UCSD-AML1 (cell line): Measurements from ENCODE around the gene PTPN2.
"Not testable (repeated sequence)": the region's sequence is repeated elsewhere in the genome, so short reads cannot be mapped to it uniquely, and the experiment has no call there.

Source experiments
- DNase-seq: peaks from one replicate; lab custom pipeline; 2025; ENCODE audit not compliant: unreplicated experiment; lab: John Stamatoyannopoulos, UW

PTPN2 gene

DNA sequence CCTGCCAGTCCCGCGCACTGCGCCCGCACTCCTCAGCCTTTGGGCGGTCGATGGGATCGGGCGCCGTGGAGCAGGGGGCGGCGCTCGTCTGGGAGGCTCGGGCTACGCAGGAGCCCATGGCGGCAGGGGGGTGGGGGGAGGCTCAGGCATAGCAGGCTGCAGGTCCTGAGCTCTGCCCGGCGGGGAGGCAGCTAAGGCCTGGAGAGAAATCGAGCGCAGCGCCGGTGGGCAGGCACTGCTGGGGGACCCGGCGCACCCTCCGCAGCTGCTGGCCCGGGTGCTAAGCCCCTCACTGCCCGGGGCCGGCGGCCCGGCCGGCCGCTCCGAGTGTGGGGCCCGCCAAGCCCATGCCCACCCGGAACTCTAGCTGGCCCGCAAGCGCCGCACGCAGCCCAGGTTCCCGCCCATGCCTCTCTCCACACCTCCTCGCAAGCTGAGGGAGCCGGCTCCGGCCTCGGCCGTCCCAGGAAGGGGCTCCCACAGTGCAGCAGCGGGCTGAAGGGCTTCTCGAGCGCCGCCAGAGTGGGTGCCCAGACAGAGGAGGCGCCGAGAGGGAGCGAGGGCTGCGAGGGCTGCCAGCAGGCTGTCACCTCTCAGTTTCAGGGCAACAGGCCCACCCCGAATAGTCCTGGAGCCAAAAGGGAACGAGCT is 107.1 kb downstream of the PTPN2 start:
- DNase-seq = no peak

DNA sequence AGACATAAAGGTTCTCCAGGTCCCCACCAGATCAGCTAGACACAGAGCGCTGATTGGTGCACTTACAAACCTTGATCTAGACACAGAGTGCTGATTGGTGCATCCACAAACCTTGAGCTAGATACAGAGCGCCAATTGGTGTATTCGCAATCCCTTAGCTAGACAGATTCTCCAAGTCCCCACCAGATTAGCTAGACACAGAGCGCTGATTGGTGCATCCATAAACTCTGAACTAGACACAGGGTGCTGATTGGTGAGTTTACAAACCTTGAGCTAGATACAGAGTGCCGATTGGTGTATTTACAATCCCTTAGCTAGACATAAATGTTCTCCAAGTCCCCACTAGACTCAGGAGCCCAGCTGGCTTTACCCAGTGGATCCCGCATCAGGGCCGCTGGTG is 107.6 kb downstream of the PTPN2 start:
- DNase-seq = not testable (repeated sequence)

- DNase-seq = no peak
These were observed 109.1 kb downstream of the PTPN2 start for GRCh38 chr18:12774982-12775381.

DNA sequence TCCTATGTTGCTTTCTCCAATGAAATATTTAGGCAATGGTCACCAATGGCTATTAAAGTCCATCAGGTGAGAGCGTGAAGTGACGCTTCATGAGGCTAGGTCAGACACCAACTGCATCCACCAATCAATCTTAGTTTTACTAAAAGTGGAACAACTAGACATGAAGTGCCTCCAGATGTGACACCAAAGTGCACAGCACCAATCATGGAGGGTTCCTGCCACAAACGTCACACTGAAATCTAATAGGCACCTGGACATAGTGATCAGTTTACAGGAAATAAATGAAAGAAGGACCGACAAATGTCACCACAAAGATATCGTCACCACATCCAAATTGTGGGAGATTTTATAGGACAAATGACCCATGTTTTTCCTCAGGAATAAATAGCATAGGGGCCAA is 110.7 kb downstream of the PTPN2 start:
- DNase-seq = no peak

- no peak for DNase-seq
These were observed 111.9 kb downstream of the PTPN2 start for GRCh38 chr18:12772111-12772510.

- DNase-seq = no peak
These were observed 113.4 kb downstream of the PTPN2 start for GRCh38 chr18:12770469-12771219.

- DNase-seq = no peak
These were observed 114.2 kb downstream of the PTPN2 start for GRCh38 chr18:12769644-12770440.

GRCh38 chr18:12769136-12769535 is 114.9 kb downstream of the PTPN2 start:
- DNase-seq = no peak

DNA sequence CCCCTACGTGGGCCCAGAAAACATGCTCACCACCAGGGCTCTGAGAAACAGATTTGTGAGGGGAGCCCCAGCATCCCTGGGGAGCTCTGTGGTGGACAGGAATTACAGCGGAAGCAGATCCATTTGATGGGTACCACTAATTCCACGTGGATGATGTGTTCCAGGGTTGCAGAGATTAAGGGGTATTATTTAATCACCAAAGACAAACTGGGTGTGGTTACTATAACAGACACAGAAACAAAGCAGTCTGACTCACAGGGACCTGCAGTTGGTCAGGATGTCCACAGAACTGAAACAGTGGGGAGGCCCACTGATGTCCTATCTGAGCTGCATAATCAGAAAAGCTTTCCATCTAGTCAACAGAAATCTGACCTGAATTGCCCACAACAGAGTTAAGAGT is 115.4 kb downstream of the PTPN2 start:
- DNase-seq = no peak

- no peak for DNase-seq
These were observed 116.4 kb downstream of the PTPN2 start for GRCh38 chr18:12767580-12768155.

GRCh38 chr18:12766986-12767433 is 117.0 kb downstream of the PTPN2 start:
- DNase-seq = no peak

DNA sequence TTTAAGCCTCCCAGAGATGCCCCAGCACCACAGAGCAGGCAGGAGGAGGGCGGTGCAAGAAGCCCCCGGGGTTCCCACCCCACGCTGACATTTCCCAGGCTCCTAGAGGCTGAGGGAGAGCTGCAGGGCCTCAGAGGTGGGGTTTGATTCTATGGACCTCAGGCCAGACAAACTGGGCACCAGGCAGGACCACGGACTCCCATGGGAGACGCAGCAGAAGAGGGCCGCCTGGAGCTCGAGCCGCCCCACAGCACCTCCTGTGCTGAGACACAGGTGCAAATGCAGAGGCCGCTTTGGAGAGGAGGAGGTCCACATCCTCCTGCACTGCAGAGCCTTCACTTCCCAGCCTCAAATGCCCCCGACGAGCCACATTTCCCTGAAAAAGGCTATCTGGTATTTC is 118.5 kb downstream of the PTPN2 start:
- DNase-seq = no peak

DNA sequence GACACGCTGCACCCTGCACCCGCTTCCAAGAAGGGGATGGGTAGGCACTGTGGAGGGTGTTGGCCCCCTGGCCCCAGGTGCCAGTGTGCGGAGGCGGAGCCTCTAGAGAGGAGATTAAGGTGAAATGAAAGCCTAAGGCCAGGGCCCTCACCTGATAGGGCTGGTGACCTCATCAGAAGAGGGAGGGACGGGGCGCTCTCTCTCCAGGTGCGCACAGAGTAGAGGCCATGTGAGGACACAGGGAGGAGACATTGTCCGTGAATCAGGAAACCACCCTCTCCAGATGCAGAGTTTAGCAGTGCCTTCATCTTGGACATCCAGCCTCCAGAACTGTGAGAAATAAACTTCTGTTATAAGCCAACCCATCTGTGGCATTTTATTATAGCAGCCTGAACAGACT is 118.9 kb downstream of the PTPN2 start:
- DNase-seq = no peak

DNA sequence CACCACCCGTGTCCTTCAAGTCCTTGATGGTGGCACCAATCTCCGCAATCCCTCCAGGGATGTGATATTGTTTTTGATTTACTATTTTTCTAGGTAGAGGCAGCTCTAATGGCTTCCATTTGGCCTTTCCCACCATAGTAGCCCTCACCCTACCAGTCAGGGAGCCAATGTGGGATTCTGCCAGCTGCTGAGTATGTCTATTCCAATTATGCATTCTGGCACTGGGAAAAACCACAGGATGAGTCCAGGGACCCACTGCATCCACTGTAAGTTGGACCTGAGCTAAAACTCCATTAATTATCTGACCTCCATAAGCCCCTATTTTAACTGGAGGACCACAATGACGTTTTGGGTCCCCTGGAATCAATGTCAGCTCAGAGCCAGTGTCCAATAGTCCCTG is 125.5 kb downstream of the PTPN2 start:
- DNase-seq = not testable (repeated sequence)

DNA sequence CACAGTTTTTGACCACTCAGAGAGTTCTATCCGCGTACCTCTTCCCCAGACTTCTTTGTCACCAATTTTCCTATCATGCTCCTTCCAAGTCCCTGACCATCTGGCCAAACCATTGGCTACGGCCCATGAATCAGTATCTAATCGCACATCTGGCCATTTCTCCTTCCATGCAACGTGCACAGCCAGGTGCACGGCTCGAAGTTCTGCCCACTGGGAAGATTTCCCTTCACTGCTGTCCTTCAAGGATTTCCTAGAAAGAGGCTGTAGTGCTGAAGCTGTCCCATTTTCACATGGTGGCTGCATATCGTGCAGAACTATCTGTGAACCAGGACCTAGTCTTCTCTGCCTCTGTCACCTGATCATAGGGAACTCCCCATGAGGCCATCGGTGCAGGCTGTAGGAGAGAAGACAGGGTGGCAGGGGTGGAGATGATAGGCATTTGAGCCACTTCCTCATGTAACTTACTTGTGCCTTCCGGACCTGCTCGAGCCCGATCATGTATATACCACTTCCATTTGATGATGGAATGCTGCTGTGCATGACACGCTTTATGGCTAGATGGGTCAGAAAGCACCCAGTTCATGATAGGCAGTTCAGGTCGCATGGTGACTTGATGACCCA is 127.3 kb downstream of the PTPN2 start:
- not testable (repeated sequence) for DNase-seq

DNA sequence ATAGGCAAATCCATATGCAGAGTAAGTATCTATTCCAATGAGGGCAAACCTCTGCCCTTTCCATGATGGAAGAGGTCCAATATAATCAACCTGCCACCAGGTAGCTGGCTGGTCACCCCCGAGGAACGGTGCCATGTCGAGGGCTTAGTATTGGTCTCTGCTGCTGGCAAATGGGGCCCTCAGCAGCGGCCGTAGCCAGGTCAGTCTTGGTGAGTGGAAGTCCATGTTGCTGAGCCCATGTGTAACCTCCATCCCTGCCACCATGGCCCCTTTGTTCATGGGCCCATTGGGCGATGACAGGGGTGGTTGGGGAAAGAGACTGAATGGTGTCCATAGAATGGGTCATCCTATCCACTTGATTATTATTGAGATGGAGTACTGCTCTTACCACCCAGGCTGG is 128.4 kb downstream of the PTPN2 start:
- DNase-seq = not testable (repeated sequence)

- no peak for DNase-seq
These were observed 129.5 kb downstream of the PTPN2 start for GRCh38 chr18:12754511-12754910.

- DNase-seq = no peak
These were observed 132.1 kb downstream of the PTPN2 start for GRCh38 chr18:12751891-12752290.

GRCh38 chr18:12751503-12751884 is 132.5 kb downstream of the PTPN2 start:
- DNase-seq = no peak

DNA sequence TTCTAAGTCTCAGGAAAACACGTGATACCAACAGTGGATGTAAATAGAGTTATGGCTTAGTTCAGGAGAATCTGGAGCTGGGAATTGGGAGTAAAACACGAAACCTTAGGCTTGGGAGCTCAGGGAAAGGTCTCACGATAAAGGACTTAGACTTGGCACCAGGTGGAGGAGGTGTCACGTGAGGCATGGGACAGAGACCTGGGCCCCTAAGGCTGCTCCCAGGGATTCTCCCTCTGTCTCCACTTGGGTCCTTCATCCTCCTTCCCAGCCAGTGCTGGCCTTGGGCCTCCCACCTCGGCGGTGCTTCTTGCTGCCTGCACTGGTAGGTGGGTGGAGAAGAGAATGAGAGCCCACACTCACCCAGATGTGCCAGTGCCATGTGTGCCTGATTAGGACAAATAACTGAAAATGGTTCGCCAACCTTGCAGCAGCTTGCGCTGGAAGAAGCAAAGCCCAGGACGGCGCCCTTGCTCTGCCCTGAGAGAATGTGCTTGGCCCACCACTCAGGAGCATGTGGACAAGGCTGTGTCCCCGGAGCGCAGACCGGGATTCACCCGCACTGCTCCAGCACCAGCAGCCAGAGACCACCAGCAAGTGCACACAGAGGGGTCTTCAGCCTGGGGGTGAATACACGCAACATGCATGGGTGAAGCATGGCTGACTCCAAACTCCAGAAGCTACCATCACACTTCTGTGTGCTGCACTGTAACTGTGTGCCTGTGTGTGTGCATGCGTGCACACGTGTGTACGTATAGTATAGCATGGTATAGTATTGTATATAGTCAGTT is 133.1 kb downstream of the PTPN2 start:
- DNase-seq = no peak
